ENCODE data around the gene WRAP53.

WRAP53 gene

GRCh38 chr17:7745748-7746470, 57.6 kb downstream of the WRAP53 start:
- peak; percentile 96 for DNase-seq (ENCODE audit: low read depth)

GRCh38 chr17:7747635-7748071, 59.4 kb downstream of the WRAP53 start:
- peak; percentile 64 for DNase-seq (ENCODE audit: low read depth)

GRCh38 chr17:7748076-7748775, 59.9 kb downstream of the WRAP53 start:
- peak; percentile 34 for DNase-seq (ENCODE audit: low read depth)

DNA sequence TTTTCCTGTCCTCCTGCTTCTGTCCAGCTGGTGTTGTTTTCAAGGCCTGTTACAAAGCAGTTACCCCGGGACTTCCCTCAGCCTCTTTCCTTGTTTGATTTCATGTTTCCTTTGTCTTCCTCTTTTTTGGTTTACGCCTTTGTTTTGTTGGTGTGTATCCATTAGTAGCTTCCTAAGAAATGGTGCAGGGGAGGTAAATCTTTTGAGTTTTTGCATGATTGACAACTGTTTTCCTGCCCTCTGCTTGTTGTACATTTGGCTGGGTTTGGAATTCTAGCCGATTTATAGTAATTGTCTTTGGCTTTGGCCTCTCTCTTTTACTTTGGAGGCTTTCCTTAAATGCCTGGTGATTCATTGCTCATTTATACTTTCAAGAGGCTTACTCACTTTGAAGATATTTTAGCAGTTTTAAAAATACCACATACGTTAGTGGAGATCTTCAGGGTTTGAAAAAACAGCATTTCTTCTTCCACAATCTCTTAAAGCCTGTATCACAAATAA, 62.1 kb downstream of the WRAP53 start:
- peak; percentile 87 for DNase-seq (ENCODE audit: low read depth)
